HepG2 (cell line): ENCODE data around the gene ACOT9.

Source experiments
- CTCF ChIP-seq: sonication (generic); formaldehyde crosslinking; IDR thresholded peaks from 2 replicates; pipeline ENCODE4 v1.5.0; 2020; ENCODE audit warnings: mild to moderate bottlenecking, missing genetic modification reagents, moderate library complexity
- DMTF1 ChIP-seq: sonication (generic); formaldehyde crosslinking; IDR thresholded peaks from 2 replicates; pipeline ENCODE4 v1.4.0; 2020; ENCODE audit warnings: mild to moderate bottlenecking, missing genetic modification reagents
- FOXA1 ChIP-seq, 2 experiments: fragments of 450-650 bp in 1 of 2; sonication (generic) in 1 of 2; formaldehyde crosslinking in 1 of 2; IDR thresholded peaks; 2 replicates each; pipeline versions ENCODE4 v1.4.0 to v1.6.1; 2016 to 2020; ENCODE audit warnings: missing genetic modification reagents in 1 of 2
- GATA4 ChIP-seq: sonication (generic); IDR thresholded peaks from 2 replicates; pipeline ENCODE4 v1.6.1; 2016; ENCODE audit warnings: antibody characterized with exemption, low read depth, borderline replicate concordance
- KAT8 ChIP-seq: IDR thresholded peaks from 2 replicates; pipeline ENCODE4 v1.6.1; 2016; ENCODE audit warnings: missing genetic modification reagents, missing compliant biosample characterization
- SIN3A ChIP-seq: IDR thresholded peaks from 2 replicates; pipeline ENCODE4 v1.6.1; 2011; ENCODE audit warnings: low read depth, mild to moderate bottlenecking, control low read depth, low read length, borderline replicate concordance
- TCF12 ChIP-seq, 2 experiments: fragments of 450-650 bp in 1 of 2; sonication (generic) in 1 of 2; formaldehyde crosslinking in 1 of 2; IDR thresholded peaks; 2 replicates each; pipeline versions ENCODE4 v1.6.1 to v1.8.0; 2017 to 2022; ENCODE audit warnings: antibody characterized with exemption in 1 of 2, mild to moderate bottlenecking in 1 of 2, missing genetic modification reagents in 1 of 2, moderate library complexity in 1 of 2
- U2AF2 ChIP-seq: fragments of 200-400 bp; formaldehyde crosslinking; IDR thresholded peaks from 2 replicates; pipeline ENCODE4 v1.6.1; 2017; ENCODE audit warnings: low read depth, mild to moderate bottlenecking, low read length
- ZNF24 ChIP-seq: fragments of 450-650 bp; IDR thresholded peaks from 2 replicates; pipeline ENCODE4 v1.6.1; 2017; ENCODE audit warnings: antibody characterized with exemption, mild to moderate bottlenecking

- no peak for TF ChIP-seq GATA4
- TF ChIP-seq U2AF2, result no peak
- no peak for TF ChIP-seq SIN3A
- no peak for TF ChIP-seq FOXA1 (IDR thresholded peaks at IDR 0.05)
- no peak for TF ChIP-seq FOXA1 (CRISPR knock-in tag; IDR thresholded peaks at IDR 0.05)
- no peak for TF ChIP-seq ZNF24
- TF ChIP-seq TCF12 (IDR thresholded peaks at IDR 0.05), result no peak
- TF ChIP-seq TCF12 (CRISPR knock-in tag; IDR thresholded peaks at IDR 0.05), result no peak
- no peak for TF ChIP-seq CTCF
- no peak for TF ChIP-seq KAT8 (CRISPR knock-in tag)
- TF ChIP-seq DMTF1 (CRISPR knock-in tag), result no peak
Observed at GRCh38 chrX:23782455-23782854, 39.4 kb upstream of the ACOT9 start.
